ENCODE data around the gene TIE1.

- no peak for TF ChIP-seq CTCF (IDR thresholded peaks at IDR 0.05)
- TF ChIP-seq POLR2A (IDR thresholded peaks at IDR 0.05): no peak
These were observed 6.1 kb downstream of the TIE1 start for GRCh38 chr1:43306688-43307457.

Measured in ovary (tissue), 3 donors.